ENCODE measurements around the gene PSEN1.
"Not testable (repeated sequence)": the region's sequence is repeated elsewhere in the genome, so short reads cannot be mapped to it uniquely, and the experiment has no call there.

Gene PSEN1

DNA sequence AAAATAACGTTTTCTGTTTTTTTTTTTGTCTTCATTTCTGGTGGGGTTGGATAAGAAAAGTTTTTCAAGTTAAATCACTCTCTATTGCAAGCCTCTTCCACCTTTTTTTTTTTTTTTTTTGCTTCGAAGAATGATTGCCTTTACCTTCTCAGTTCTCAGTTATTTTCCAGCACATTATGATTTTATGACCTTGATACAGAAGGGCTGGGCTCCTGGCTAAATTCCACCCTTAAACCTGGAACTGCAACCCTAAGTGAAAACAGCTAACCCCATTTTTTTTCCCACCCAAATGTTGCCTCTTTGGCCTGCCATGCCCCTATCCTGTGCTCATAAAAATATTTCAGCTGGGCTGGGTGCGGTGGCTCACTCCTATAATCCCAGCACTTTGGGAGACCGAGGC is 31.4 kb downstream of the PSEN1 start:
- no peak for DNase-seq (ENCODE audit: low spot score)

DNA sequence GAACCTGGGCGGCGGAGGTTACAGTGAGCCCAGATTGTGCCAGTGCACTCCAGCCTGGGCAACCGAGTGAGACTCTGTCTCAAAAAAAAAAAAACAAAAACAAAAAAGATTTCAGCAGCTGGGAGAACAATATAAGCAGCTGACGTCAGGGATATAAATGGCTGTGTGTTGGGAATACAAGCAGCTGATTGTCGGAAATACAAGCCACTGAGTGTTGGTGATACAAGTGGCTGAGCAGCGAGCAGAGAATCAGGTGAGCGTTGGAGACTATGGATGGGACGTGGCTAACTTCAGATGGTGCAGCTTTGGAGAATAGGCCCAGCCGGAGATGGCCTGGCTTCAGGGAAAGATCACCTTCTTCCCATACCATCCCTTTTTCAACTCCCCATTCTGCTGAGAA is 32.0 kb downstream of the PSEN1 start:
- no peak for DNase-seq (ENCODE audit: low spot score)

DNA sequence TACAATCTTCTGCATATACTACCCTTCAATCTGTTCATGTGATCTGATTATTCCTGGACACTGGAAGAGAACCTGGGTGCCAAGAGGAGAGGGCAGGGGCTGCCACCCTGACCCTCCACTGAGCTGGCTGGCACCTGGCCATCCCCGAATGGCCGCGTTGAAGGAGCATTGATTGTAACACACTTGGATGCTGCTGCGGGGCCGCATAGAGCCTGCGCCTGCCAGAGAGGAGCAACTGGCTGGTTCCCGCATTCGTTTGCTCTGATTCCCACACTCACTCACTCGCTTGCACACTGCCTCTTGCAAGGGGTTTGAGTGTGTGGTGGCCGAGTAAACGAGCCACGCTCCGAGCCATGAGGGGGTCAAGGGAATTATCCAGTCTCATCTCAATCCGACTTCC is 32.4 kb downstream of the PSEN1 start:
- no peak for DNase-seq (ENCODE audit: low spot score)

DNA sequence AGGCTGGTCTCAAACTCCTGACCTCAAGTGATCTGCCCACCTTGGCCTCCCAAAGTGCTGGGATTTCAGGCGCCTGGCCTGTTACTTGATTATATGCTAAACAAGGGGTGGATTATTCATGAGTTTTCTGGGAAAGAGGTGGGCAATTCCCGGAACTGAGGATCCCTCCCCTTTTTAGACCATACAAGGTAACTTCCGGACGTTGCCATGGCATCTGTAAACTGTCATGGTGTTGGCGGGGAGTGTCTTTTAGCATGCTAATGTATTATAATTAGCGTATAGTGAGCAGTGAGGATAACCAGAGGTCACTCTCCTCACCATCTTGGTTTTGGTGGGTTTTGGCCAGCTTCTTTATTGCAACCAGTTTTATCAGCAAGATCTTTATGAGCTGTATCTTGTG is 33.5 kb downstream of the PSEN1 start:
- DNase-seq (ENCODE audit: low spot score) = not testable (repeated sequence)

DNA sequence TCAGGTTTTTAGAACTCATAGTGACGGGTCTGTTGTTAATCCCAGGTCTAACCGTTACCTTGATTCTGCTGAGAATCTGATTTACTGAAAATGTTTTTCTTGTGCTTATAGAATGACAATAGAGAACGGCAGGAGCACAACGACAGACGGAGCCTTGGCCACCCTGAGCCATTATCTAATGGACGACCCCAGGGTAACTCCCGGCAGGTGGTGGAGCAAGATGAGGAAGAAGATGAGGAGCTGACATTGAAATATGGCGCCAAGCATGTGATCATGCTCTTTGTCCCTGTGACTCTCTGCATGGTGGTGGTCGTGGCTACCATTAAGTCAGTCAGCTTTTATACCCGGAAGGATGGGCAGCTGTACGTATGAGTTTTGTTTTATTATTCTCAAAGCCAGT is 34.4 kb downstream of the PSEN1 start:
- no peak for DNase-seq (ENCODE audit: low spot score)

DNA sequence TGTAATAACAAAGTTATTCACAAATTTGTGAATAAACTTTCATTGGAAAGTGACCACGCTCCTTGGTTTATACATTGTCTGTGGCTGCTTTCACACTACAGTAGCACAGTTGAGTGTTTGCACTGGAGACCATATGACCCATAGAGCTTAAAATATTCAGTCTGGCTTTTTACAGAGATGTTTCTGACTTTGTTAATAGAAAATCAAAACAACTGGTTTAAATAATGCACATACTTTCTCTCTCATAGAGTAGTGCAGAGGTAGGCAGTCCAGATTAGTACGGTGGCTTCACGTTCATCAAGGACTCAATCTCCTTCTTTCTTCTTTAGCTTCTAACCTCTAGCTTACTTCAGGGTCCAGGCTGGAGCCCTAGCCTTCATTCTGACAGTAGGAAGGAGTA is 36.2 kb downstream of the PSEN1 start:
- no peak for DNase-seq (ENCODE audit: low spot score)

DNA sequence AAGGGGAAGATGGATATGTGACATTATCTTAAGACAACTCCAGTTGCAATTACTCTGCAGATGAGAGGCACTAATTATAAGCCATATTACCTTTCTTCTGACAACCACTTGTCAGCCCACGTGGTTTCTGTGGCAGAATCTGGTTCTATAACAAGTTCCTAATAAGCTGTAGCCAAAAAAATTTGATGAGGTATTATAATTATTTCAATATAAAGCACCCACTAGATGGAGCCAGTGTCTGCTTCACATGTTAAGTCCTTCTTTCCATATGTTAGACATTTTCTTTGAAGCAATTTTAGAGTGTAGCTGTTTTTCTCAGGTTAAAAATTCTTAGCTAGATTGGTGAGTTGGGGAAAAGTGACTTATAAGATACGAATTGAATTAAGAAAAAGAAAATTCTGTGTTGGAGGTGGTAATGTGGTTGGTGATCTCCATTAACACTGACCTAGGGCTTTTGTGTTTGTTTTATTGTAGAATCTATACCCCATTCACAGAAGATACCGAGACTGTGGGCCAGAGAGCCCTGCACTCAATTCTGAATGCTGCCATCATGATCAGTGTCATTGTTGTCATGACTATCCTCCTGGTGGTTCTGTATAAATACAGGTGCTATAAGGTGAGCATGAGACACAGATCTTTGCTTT is 36.9 kb downstream of the PSEN1 start:
- DNase-seq (ENCODE audit: low spot score) = peak; percentile 57

DNA sequence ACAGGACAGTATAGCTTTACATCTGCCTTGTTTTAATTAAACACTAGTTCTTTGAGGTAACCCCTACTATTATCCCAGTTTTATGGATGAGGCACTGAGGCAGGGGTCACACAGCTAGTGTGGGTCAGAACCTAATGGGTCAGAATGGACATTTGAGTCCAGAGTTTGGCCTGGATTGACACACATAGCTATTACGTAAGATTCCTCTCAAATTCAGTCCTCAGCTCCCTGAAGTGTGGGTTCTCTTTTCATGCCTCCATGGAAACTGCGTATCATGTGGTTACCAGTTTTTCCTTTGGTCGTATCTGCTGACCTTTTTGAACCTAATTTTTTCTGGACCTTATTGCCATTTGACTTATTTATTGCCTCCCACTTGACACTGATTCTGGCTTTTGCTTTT is 40.4 kb downstream of the PSEN1 start:
- no peak for DNase-seq (ENCODE audit: low spot score)

DNA sequence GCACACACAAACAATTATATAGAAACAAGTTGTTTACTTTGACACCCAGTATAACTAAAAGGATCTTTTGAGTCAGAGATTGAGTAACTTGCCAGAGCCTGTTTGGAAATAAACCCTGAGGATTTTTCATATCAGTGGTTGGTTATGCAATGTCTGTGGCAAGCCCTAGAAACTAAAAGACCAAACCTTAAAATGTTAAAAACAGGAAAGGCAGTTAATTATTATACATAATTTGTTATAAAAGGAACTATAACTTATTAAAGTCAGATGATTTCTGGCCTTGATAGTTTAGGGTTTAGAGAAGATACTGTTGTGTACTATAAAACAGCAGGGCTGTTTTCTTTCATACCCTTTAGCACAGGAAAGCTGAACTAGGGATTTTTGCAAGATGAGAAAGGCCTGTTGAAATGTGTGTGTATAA is 44.1 kb downstream of the PSEN1 start:
- peak; percentile 77 for DNase-seq (ENCODE audit: low spot score)

DNA sequence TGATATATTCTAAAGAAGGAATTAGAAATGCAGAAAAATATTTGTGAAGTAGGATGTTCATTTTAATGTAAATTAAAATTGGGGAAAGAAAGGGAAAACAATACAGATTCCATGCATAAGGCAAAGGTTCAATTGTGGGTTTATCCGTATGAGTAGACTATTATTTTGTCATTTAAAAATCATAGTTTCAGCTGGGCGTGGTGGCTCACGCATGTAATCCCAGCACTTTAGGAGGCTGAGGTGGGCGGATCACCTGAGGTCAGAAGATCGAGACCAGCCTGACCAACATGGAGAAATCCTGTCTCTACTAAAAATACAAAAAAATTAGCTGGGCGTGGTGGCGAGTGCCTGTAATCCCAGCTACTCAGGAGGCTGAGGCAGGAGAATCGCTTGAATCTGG is 44.7 kb downstream of the PSEN1 start:
- not testable (repeated sequence) for DNase-seq (ENCODE audit: low spot score)

DNA sequence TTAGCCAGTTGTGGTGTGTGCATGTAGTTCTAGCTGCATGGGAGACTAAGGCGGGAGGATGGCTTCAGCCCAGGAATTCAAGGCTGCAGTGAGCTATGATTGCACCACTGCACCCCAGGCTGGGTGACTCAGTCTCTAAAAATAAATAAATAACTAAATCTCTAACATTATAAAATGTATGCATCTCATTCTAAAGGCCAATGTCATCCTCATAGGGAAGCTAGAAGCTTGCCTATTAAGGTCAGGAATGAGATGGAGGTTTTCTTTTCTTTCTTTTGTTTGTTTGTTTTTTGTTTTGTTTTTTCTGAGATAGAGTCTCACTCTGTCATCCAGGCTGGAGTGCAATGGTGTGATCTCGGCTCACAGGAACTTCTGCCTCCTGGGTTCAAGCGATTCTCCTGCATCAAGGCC is 52.2 kb downstream of the PSEN1 start:
- peak; percentile 20 for DNase-seq (ENCODE audit: low spot score)

DNA sequence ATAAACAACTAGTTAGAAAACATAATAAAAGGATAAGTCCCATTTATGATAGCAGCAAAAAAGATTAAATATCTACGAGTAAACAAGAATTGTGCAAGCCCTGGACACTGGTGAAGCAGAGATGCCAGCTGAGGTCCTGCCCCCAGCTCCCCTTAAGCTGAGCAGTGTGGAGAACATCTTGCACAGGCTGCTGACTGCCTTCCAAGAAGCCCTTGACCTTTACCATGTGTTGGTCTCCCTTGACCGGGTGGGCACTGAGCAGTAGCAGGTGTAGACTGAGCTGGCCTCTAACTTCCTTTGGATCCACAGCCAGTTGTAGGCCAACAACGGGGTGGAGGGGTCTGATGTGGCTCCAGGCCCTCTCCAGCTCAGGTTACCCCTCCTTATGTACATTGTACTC is 53.3 kb downstream of the PSEN1 start:
- DNase-seq (ENCODE audit: low spot score) = no peak

DNA sequence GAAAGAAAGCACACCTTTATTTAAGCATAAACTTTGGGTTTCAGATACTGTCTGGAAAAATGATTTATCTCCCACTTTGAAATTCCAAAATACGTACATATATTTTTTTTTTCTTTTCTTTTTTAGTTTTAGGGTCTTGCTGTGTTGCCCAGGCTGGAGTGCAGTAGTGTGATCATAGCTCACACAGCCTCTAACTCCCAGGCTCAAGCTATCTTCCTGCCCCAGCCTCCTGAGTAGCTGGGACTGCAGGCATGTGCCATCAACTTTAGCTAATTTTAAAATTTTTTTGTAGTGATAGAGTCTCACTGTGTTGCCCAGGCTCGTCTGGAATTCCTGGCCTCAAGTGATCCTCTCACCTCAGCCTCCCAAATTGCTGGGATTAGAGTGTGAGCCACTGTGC is 55.1 kb downstream of the PSEN1 start:
- DNase-seq (ENCODE audit: low spot score) = no peak

DNA sequence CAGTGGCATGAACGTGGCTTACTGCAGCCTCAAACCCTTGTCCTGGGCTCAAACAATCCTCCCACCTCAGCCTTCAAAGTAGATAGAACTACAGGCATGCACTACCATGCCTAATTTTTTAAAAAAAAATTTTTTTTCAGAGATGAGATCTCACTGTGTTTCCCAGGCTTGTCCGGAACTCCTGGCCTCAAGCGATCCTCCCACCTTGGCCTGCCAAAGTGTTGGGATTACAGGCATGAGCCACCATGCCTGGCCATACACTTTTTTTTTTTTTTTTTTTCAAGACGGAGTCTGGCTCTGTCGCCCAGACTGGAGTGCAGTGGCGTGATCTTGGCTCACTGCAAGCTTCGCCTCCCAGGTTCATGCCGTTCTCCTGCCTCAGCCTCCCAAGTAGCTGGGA is 58.0 kb downstream of the PSEN1 start:
- DNase-seq (ENCODE audit: low spot score) = not testable (repeated sequence)

DNA sequence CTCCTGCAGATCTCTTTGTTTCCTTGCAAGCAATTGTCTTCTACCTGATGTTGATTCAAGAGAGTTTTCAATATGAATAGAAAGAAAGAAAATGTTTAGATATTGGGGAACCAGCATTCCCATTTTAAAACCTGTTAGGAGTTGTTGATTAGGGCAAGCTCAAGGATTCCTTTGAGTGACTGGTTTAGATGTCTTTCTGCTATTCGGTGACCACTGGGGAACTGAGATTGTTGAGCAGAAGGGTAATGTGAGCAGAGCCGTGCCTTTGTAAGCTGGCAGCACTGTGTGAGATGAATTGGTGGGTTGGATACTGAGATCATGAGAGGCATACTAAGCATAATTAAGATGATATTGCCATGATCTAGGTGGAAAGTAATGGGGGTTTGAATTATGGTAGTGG is 61.9 kb downstream of the PSEN1 start:
- DNase-seq (ENCODE audit: low spot score) = no peak

DNA sequence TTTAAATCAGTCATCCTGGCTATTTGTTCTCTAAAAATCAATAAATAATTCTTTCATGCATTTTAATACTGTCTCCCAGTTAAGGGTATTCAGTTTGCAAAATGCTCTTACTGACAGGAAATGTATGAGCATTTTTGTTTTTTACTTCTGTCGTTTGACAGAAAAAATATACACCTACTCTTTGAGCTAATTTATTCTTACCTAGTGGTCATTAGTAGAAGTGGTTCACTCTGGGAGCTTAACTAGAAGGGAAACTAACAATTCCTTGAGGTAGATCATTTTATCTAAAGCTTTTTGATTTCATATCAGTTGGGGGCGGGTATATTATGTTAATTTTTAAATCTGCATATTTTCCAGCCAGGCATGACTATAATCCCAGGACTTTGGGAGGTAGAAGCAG is 67.2 kb downstream of the PSEN1 start:
- DNase-seq (ENCODE audit: low spot score) = no peak

DNA sequence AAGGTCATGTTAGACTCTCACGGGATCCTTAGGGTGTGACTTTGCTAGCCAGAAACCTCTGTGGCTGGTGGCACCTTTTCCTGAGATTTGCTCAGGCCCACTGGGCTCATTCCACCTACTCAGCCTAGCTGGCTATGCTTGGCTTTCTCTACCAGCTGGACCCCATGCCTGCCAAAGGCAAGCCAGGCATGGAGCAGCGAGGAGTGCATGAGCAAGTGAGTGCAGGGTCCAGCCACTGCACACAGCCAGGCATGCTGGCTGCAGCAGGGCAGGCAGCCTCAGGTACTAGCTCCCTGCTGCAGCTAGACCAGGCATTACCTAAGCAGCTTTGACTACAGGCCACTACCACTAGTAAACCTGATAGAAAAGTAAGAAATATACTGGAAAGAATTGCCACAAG is 71.3 kb downstream of the PSEN1 start:
- no peak for DNase-seq (ENCODE audit: low spot score)

DNA sequence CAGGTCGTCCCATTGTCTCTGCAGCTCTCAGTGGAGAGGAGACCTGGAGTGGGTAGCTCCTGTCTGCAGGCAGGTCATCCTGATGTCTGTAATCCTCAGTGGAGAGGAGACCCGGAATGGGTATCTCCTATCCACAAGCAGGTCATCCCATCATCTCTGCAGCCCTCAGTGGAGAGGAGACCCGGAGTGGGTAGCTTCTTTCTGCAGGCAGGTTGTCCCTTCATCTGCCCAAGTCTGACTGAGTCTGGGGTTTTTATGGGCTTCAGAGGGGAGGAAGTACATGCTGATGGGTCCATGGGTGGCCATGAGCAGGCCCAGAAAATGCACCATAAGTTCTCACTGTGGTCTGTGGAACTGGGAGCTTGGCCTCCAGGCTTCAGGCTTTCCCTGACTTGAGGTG is 72.1 kb downstream of the PSEN1 start:
- DNase-seq (ENCODE audit: low spot score) = no peak

DNA sequence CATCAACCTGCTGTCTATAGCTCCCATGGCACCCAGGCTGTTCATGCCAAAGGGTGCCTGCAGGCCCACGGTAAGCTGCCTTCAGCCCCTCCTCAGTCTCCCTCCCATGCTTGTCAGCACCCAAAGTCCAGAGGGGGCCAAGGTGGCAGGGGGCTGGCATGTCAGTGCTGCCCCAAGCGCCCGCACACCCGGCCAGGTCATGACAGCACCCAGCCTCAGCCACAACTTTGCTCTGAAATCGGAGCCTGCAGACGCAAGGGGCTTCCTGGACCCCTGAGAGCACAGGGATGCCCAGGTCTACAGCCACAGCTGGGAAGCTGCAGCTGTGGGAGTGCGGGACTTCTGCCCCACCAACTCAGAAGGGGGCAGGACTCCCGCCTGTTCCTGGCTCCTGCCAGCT is 72.5 kb downstream of the PSEN1 start:
- no peak for DNase-seq (ENCODE audit: low spot score)

DNA sequence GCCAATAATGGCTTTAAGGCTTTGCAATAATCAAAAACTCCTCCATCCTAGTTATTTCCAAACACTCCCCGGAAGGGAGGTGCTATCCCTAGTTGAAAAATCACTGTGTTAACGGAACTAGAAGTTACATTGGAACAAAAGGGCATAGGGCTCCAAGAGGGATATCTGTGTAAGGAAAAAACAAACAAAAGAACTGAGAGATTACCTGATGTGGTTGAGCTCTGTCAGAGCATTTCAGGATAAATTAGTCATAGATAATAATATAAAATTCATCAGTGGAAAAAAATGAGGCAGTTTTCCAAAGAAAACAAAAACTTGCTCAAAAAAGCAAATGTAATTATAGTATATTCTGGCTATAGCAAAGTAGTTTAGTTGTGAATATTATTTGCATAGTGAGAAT is 73.6 kb downstream of the PSEN1 start:
- no peak for DNase-seq (ENCODE audit: low spot score)

DNA sequence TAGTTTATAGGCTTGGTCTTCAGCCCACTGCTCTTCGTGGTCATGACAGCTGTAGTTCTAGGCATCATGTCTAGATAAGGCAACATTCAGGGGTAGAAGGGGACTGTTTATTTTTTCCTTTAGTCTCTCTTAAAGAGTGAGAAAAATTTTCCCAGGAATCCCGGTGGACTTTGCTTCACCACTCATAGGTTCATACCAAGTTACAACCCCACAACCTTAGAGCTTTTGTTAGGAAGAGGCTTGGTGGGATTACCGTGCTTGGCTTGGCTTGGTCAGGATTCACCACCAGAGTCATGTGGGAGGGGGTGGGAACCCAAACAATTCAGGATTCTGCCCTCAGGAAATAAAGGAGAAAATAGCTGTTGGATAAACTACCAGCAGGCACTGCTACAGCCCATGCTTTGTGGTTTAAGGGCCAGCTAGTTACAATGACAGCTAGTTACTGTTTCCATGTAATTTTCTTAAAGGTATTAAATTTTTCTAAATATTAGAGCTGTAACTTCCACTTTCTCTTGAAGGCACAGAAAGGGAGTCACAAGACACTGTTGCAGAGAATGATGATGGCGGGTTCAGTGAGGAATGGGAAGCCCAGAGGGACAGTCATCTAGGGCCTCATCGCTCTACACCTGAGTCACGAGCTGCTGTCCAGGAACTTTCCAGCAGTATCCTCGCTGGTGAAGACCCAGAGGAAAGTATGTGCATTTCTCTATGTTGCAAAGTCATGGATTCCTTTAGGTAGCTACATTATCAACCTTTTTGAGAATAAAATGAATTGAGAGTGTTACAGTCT is 75.1 kb downstream of the PSEN1 start:
- no peak for DNase-seq (ENCODE audit: low spot score)

DNA sequence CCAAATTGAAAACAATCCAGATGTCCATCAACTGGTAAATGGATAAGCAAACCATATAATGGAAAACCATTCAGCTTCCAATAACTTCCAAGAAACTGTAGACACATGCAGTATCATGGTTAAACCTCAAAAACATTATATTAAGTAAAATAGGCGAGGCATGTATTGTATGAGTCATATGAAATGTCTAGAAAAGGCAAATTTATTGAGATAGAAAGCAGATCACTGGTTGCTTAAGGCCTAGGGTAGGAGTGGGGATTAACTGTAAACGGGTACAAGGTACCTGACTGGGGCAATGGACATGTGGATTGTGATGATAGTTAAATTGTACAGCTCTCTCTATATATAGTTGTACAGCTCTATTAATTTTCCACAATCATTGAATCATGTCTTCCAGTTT is 79.7 kb downstream of the PSEN1 start:
- DNase-seq (ENCODE audit: low spot score) = no peak

DNA sequence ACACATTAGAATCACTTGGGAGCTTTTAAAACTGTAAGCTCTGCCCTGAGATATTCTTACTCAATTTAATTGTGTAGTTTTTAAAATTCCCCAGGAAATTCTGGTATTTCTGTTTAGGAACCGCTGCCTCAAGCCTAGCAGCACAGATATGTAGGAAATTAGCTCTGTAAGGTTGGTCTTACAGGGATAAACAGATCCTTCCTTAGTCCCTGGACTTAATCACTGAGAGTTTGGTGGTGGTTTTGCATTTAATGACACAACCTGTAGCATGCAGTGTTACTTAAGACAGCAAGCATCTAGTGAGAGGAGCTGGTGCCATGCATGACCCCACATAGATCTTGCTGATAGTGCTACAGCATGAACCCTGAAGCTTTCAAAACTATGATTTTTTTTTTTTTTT is 81.1 kb downstream of the PSEN1 start:
- DNase-seq (ENCODE audit: low spot score) = no peak

DNA sequence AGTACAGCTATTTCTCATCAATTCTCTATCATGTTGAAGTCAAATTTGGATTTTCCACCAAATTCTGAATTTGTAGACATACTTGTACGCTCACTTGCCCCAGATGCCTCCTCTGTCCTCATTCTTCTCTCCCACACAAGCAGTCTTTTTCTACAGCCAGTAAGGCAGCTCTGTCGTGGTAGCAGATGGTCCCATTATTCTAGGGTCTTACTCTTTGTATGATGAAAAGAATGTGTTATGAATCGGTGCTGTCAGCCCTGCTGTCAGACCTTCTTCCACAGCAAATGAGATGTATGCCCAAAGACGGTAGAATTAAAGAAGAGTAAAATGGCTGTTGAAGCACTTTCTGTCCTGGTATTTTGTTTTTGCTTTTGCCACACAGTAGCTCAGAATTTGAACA is 83.8 kb downstream of the PSEN1 start:
- no peak for DNase-seq (ENCODE audit: low spot score)

Data from GM03348 (cell line).